Keratinocyte (primary cell): ENCODE data around the gene BRF1. TPM values are rescaled to one million over a fixed set of nuclear protein-coding genes. Genes with fewer than 3 reads are reported as not detected.

ENCODE experiments used
- DNase-seq: peaks from one replicate; pipeline ENCODE4 v3.0.0-alpha.2; 2011; ENCODE audit warnings: low read depth, missing footprints, low spot score
- FAIRE-seq: peaks from 2 replicates; lab custom pipeline; 2011; peaks lifted over from hg19 to GRCh38; lab: Jason Lieb, UNC
- H2AFZ ChIP-seq: 2 replicates; pipeline ENCODE4 v1.6.0; 2012; ENCODE audit warnings: low read length, control low read depth, inconsistent platforms; ENCODE audit not compliant: control insufficient read depth
- H3K27ac ChIP-seq: 2 replicates; pipeline ENCODE4 v1.5.1; 2011; ENCODE audit warnings: low read length; ENCODE audit not compliant: control insufficient read depth, insufficient read depth
- H3K27me3 ChIP-seq: 3 replicates; pipeline ENCODE4 v1.6.0; 2011; ENCODE audit warnings: low read length; ENCODE audit not compliant: control insufficient read depth, insufficient read depth; ENCODE audit errors: extremely low read depth
- H3K36me3 ChIP-seq, 2 experiments: 2 replicates in 1 of 2; 3 replicates in 1 of 2; pipeline ENCODE4 v1.5.1; 2011; ENCODE audit warnings: low read length in 2 of 2, mild to moderate bottlenecking in 1 of 2; ENCODE audit not compliant: control insufficient read depth in 2 of 2, insufficient read depth in 2 of 2; ENCODE audit errors: extremely low read depth in 1 of 2
- H3K4me1 ChIP-seq: 3 replicates; pipeline ENCODE4 v1.5.1; 2011; ENCODE audit warnings: low read length; ENCODE audit not compliant: control insufficient read depth, insufficient read depth; ENCODE audit errors: extremely low read depth
- H3K4me2 ChIP-seq: 3 replicates; pipeline ENCODE4 v1.6.0; 2011; ENCODE audit warnings: low read depth, low read length; ENCODE audit not compliant: control insufficient read depth, insufficient read depth; ENCODE audit errors: extremely low read depth
- H3K4me3 ChIP-seq, 3 experiments: fragments of 200-600 bp in 1 of 3; sonication (generic) in 1 of 3; 2 replicates in 2 of 3; 3 replicates in 1 of 3; pipeline ENCODE4 v1.5.1; 2011 to 2016; ENCODE audit warnings: low read length in 3 of 3, mild to moderate bottlenecking in 3 of 3, control low read depth in 2 of 3, inconsistent platforms in 1 of 3, low read depth in 1 of 3, mixed read lengths in 1 of 3, mixed run types in 1 of 3, moderate library complexity in 1 of 3; ENCODE audit not compliant: control insufficient read depth in 2 of 3, insufficient read depth in 2 of 3; ENCODE audit errors: extremely low read depth in 1 of 3
- H3K79me2 ChIP-seq: 2 replicates; pipeline ENCODE4 v1.6.0; 2012; ENCODE audit warnings: low read length; ENCODE audit not compliant: control insufficient read depth, insufficient read depth
- H3K9ac ChIP-seq: 3 replicates; pipeline ENCODE4 v1.6.0; 2011; ENCODE audit warnings: low read length; ENCODE audit not compliant: control insufficient read depth, insufficient read depth; ENCODE audit errors: extremely low read depth
- H3K9me1 ChIP-seq: 3 replicates; pipeline ENCODE4 v1.6.0; 2011; ENCODE audit warnings: low read length; ENCODE audit not compliant: control insufficient read depth, insufficient read depth; ENCODE audit errors: extremely low read depth
- H3K9me3 ChIP-seq: 2 replicates; pipeline ENCODE4 v1.5.1; 2012; ENCODE audit warnings: low read depth, low read length; ENCODE audit not compliant: control insufficient read depth
- H4K20me1 ChIP-seq: 3 replicates; pipeline ENCODE4 v1.6.0; 2011; ENCODE audit warnings: low read length; ENCODE audit not compliant: control insufficient read depth, insufficient read depth; ENCODE audit errors: extremely low read depth
- EZH2 ChIP-seq: IDR thresholded peaks from one replicate; pipeline ENCODE4 v1.6.1; 2012; ENCODE audit warnings: inconsistent platforms, mild to moderate bottlenecking, low read length, moderate library complexity
- dilution Hi-C: fragments of 300-500 bp; cut with MboI; formaldehyde crosslinking; loops from one replicate; pipeline ENCODE4 v1.7.0; 2020; ENCODE audit warnings: low sequenced_read_pairs; ENCODE audit not compliant: extremely low pct_ligation_motif_present
- polyA plus RNA-seq, 5 experiments: library from polyadenylated mRNA; depleted of rRNA in 3 of 5; stranded (reverse) in 3 of 5; stranded (forward) in 1 of 5; unstranded in 1 of 5; fragments of >200 nt; gene quantifications; 1 replicate in 1 of 5; 2 replicates in 3 of 5; 3 replicates in 1 of 5; pipeline versions ENCODE4 v1.2.1 to v1.2.3, GENCODE V29; 2011 to 2012; ENCODE audit warnings: missing spikeins in 2 of 5, low read depth in 1 of 5, low replicate concordance in 1 of 5
- TF ChIP-seq, protein P1 (sequence below), 3 experiments: IDR thresholded peaks in 1 of 3; conservative IDR thresholded peaks in 1 of 3; optimal IDR thresholded peaks in 1 of 3; 2 replicates in 2 of 3; 3 replicates in 1 of 3; pipeline versions ENCODE3 to v1.5.1; 2011; ENCODE audit warnings: low read length in 3 of 3, mild to moderate bottlenecking in 3 of 3, moderate library complexity in 2 of 3, control low read depth in 1 of 3, inconsistent platforms in 1 of 3; ENCODE audit not compliant: insufficient read depth in 2 of 3; ENCODE audit errors: extremely low read depth in 1 of 3

The BRF1 gene
- polyA plus RNA-seq, 1 donor (not counting 4 experiments of a cell fraction or from before 2014, with no cell fraction given), result 6.5 TPM

- H2AFZ ChIP-seq, result no peak within 1 kb of the TSS
- peak within 1 kb of the TSS; percentile 54 for H3K9ac ChIP-seq
- FAIRE-seq (no peak), DNase-seq (no peak)
- H3K4me1 ChIP-seq, result peaks cover 26% of the 10 kb centered on the region
- no peak within 1 kb of the TSS for H3K27ac ChIP-seq
- H3K36me3 ChIP-seq, result peaks cover 0 to 3% of the 10 kb centered on the region in 2 experiments
- H3K4me3 ChIP-seq, result peak within 1 kb of the TSS; percentile 62 to 67 (median 63)
- peaks cover 13% of the 10 kb centered on the region for H4K20me1 ChIP-seq
- peak within 1 kb of the TSS; percentile 67 for H3K4me2 ChIP-seq
- H3K27me3 ChIP-seq, result peaks cover 9% of the 10 kb centered on the region
- TF ChIP-seq, protein P1, sequence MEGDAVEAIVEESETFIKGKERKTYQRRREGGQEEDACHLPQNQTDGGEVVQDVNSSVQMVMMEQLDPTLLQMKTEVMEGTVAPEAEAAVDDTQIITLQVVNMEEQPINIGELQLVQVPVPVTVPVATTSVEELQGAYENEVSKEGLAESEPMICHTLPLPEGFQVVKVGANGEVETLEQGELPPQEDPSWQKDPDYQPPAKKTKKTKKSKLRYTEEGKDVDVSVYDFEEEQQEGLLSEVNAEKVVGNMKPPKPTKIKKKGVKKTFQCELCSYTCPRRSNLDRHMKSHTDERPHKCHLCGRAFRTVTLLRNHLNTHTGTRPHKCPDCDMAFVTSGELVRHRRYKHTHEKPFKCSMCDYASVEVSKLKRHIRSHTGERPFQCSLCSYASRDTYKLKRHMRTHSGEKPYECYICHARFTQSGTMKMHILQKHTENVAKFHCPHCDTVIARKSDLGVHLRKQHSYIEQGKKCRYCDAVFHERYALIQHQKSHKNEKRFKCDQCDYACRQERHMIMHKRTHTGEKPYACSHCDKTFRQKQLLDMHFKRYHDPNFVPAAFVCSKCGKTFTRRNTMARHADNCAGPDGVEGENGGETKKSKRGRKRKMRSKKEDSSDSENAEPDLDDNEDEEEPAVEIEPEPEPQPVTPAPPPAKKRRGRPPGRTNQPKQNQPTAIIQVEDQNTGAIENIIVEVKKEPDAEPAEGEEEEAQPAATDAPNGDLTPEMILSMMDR (optimal IDR thresholded peaks at IDR 0.05 in 1 of 3, IDR thresholded peaks at IDR 0.05 in 1 of 3, conservative IDR thresholded peaks at IDR 0.05 in 1 of 3; ENCODE audit: extremely low read depth in 1 of 3, insufficient read depth in 2 of 3, low read length in 3 of 3), result no peak
- TF ChIP-seq EZH2, result no peak
- peaks cover 34% of the 10 kb centered on the region for H3K79me2 ChIP-seq
- H3K9me1 ChIP-seq, result peaks cover 6% of the 10 kb centered on the region
- dilution Hi-C loops, result no loop called here
- H3K9me3 ChIP-seq, result no peaks in the 10 kb centered on the region
Observed at GRCh38 chr14:105168496-105168978, 132.3 kb downstream of the BRF1 start, which contains the start of gene JAG2. Gene JAG2, minus strand, starts transcription at chr14:105168776. Its CDS starts 356 bp downstream, at chr14:105168420.

DNA sequence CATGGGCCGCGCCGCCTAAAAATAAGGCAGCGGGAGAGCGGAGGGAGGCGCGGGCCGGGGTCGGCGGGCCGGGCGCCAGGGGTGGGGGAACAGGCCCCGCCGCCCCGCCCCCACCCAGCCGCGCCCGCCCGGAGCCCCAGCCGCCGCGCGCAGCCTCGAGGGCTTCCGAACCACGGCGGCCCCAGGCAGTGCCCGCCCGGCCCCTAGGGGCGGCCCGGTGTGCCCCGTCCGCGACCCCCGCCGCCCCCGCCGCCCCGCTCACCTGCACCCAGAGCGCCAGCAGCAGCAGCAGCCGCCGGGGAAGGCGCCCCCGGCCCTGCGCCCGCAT is 132.7 kb downstream of the BRF1 start:
- H3K36me3 ChIP-seq, result peaks cover 0 to 3% of the 10 kb centered on the region in 2 experiments
- no peak for FAIRE-seq
- peaks cover 6% of the 10 kb centered on the region for H3K9me1 ChIP-seq
- H3K4me1 ChIP-seq, result peaks cover 26% of the 10 kb centered on the region
- peak overlapping the region; percentile 54 for H3K9ac ChIP-seq
- no peak overlapping the region for H2AFZ ChIP-seq
- no peak overlapping the region for H3K27ac ChIP-seq
- DNase-seq, result no peak
- no peak for TF ChIP-seq EZH2
- TF ChIP-seq, protein P1 (optimal IDR thresholded peaks at IDR 0.05 in 1 of 3, IDR thresholded peaks at IDR 0.05 in 1 of 3, conservative IDR thresholded peaks at IDR 0.05 in 1 of 3; ENCODE audit: extremely low read depth in 1 of 3, insufficient read depth in 2 of 3, low read length in 3 of 3), result no peak
- H4K20me1 ChIP-seq, result peaks cover 18% of the 10 kb centered on the region
- peak overlapping the region; percentile 67 for H3K4me2 ChIP-seq
- H3K27me3 ChIP-seq, result peaks cover 9% of the 10 kb centered on the region
- dilution Hi-C loops, result no loop called here
- H3K4me3 ChIP-seq, result peak overlapping the region; percentile 62 to 67 (median 63)
- peaks cover 39% of the 10 kb centered on the region for H3K79me2 ChIP-seq
- no peaks in the 10 kb centered on the region for H3K9me3 ChIP-seq
